Measurements from ENCODE around the gene GARIN3.

DNA sequence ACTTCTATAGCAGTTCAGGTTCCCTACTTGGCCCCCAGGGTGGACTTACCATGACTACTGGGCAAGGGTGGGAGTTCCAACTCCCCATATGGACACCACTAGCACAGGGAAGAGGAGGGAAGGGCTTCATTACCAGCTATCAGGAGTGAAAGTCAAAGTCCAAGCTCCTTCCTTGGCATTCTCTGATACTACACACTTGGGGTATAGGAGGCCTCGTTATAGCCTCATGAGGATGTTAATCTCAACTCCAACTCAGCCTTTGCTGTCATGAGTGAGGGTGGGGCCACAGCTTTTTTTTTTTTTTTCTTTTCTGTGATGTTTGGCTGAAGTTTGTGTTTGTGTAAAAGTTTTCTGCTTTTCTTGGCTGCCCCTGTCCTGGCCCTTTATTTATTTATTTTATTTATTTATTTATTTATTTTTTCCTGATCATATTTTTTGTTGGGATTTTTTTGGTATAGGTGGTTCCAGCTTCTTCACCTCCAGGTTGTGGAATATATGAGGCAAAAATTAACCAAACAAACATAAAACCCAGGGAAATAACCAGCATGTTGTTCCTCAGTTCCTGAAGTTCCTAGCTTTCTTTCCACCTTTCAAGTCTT, 8.7 kb downstream of the GARIN3 start:
- TF ChIP-seq POLR2A (IDR thresholded peaks at IDR 0.05; ENCODE audit: low read depth, low read length) (no peak), POLR2AphosphoS5 (IDR thresholded peaks at IDR 0.05; ENCODE audit: insufficient read depth, low read depth, low read length) (no peak)
- TF ChIP-seq, protein P1, sequence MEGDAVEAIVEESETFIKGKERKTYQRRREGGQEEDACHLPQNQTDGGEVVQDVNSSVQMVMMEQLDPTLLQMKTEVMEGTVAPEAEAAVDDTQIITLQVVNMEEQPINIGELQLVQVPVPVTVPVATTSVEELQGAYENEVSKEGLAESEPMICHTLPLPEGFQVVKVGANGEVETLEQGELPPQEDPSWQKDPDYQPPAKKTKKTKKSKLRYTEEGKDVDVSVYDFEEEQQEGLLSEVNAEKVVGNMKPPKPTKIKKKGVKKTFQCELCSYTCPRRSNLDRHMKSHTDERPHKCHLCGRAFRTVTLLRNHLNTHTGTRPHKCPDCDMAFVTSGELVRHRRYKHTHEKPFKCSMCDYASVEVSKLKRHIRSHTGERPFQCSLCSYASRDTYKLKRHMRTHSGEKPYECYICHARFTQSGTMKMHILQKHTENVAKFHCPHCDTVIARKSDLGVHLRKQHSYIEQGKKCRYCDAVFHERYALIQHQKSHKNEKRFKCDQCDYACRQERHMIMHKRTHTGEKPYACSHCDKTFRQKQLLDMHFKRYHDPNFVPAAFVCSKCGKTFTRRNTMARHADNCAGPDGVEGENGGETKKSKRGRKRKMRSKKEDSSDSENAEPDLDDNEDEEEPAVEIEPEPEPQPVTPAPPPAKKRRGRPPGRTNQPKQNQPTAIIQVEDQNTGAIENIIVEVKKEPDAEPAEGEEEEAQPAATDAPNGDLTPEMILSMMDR (IDR thresholded peaks at IDR 0.05; ENCODE audit: extremely low read depth in 1 of 2, insufficient read depth in 1 of 2, low read depth in 1 of 2, low read length in 2 of 2) = no peak
- TF ChIP-seq, protein P2, sequence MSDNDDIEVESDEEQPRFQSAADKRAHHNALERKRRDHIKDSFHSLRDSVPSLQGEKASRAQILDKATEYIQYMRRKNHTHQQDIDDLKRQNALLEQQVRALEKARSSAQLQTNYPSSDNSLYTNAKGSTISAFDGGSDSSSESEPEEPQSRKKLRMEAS (IDR thresholded peaks at IDR 0.05; ENCODE audit: insufficient read depth, insufficient read length) = no peak
